HG03159 (cell line): ENCODE data around the gene SCAF8.
"Not testable (repeated sequence)": the region's sequence is repeated elsewhere in the genome, so short reads cannot be mapped to it uniquely, and the experiment has no call there.

Experiments used
- ATAC-seq: cut with Tn5 transposase; IDR thresholded peaks from one replicate; pipeline ENCODE4 v1.9.1; 2021; ENCODE audit warnings: mild to moderate bottlenecking, moderate library complexity; ENCODE audit not compliant: unreplicated experiment

SCAF8 gene

GRCh38 chr6:154768280-154768679, 35.1 kb downstream of the SCAF8 start:
- no peak for ATAC-seq

DNA sequence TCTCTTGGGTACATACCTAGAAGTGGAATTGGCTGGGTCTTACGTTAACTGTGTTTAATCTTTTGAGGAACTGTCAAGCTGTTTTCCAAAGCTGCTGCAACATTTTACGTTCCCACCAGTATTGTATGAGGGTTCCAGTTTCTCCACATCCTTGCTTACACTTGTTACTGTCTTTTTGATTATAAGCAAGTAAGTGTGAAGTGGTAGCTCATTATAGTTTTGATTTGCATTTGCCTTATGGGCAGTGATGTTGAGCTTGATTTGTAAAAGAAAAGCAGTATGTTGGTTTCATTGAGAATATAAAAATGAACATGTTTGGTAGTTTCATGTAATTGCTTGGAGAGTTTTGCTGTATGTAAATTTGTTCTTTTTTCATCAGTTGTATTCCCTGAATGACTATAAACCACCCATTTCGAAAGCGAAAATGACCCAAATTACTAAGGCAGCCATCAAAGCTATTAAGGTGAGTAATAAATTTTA, 40.4 kb downstream of the SCAF8 start:
- ATAC-seq, result peak; percentile 98

DNA sequence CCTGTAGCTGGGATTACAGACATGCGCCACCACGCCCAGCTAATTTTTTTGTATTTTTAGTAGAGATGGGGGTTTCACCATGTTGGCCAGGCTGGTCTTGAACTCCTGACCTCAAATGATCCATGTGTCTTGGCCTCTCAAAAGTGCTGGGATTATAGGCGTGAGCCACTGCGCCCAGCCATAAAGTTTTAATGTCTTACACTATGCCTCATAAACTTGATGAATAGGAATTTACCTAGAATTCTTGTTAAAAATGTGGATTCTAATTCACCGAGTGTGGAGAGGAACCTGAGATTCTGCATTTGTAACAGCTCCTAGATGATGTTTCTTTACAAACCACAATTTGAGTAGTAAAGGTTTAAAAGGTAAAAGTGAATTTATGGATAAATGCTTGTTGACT, 45.9 kb downstream of the SCAF8 start:
- not testable (repeated sequence) for ATAC-seq

- no peak for ATAC-seq
These were observed 49.0 kb downstream of the SCAF8 start for GRCh38 chr6:154782193-154782592.

GRCh38 chr6:154783229-154783628, 50.0 kb downstream of the SCAF8 start:
- ATAC-seq, result peak; percentile 53

DNA sequence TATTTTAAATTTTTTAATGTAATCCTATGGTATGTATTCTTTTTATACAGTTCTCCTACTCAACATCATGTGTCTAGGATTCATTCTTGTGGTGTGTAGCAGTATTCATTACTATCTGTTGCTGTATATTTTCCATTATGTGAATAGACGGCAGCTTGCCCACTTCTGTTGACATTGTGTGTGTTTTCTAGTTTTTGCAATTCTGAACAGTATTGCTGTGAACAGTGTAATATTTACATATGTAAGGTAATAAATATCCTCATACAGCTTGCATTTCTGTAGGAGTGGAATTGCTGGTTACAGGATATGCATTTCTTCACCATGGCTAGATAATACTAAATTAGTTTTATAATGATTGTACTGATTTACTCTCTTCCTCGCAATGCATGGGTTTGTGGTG, 51.9 kb downstream of the SCAF8 start:
- ATAC-seq, result no peak

DNA sequence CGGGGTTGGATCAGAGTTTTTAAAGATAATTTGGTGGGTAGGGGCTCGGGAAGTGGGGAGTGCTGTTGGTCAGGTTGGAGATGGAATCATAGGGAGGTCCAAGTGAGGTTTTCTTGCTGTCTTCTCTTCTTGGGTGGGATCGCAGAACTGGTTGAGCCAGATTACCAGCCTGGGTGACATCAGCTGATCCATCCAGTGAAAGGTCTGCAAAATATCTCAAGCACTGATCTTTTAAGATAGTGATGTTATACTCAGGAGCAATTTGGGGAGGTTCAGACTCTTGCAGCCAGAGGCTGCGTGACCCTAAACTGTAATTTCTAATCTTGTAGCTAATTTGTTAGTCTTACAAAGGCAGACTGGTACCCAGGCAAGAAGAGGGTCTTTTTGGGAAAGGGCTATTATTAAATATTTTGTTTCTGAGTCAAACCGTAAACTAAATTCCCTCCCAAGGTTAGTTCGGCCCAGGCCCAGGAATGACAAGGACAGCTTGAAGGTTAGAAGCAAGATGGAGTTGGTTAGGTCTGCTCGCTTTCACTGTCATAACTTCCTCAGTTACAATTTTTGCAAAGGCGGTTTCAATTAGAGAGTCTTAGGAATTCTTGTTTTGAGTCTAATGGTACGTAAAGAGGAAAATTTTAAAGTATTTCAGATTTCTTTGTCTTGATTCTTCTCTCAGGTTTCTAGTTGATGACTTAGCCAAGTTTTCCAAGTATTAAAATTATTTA, 53.1 kb downstream of the SCAF8 start:
- no peak for ATAC-seq

DNA sequence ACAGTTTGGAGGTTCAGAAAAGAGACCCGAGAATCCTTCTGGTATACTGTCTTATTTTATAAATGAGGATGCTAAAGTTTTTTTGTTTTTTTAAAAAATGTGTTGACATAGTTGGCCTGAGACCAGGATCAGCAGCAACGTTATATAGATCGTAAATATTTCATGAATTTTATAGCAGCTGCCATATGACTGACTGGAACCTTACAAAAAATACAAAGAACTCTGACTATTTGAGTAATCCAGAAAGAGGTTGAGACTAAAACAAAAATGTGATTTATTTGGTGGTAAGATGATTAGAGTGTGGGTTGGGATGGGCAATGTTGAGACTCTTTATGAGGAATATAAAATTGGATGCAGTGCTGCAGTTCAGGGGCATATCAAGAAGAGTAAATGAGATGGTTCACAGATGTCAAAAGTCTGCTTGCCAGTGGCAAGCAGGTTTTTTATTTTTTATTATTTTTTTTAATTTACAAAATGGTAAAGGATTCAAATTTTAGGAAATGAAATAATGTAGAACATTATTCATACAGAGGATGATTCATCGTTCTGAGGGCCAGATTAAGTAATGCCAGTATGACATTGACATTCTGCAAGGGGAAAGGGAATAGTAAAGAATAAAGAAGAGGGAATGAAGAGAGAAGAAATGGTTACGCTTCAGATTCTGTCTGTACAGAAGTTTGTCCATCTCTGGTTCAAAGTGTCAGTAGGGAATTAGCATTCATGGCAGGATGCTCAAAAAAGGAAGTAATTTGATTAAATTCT, 58.5 kb downstream of the SCAF8 start:
- ATAC-seq, result no peak

- no peak for ATAC-seq
These were observed 59.1 kb downstream of the SCAF8 start for GRCh38 chr6:154792325-154792724.

DNA sequence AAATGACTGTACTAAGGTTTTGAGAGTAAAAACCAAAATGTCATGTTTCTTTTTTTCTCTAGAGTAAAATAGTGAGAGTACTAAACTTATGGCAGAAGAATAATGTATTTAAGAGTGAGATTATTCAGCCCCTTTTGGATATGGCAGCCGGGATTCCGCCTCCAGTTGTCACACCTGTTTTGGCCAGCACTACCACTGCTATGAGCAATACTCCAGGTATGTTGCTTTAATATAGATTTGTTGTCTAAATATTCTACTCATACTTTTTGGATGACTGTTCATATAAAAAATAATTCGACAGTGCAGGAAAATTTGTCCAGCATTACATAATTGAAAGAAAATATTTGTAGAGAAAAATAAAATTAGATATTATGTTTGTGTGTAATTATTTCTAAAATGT, 59.5 kb downstream of the SCAF8 start:
- no peak for ATAC-seq

- no peak for ATAC-seq
These were observed 63.3 kb downstream of the SCAF8 start for GRCh38 chr6:154796484-154796883.

- no peak for ATAC-seq
These were observed 64.6 kb downstream of the SCAF8 start for GRCh38 chr6:154797857-154798256.

DNA sequence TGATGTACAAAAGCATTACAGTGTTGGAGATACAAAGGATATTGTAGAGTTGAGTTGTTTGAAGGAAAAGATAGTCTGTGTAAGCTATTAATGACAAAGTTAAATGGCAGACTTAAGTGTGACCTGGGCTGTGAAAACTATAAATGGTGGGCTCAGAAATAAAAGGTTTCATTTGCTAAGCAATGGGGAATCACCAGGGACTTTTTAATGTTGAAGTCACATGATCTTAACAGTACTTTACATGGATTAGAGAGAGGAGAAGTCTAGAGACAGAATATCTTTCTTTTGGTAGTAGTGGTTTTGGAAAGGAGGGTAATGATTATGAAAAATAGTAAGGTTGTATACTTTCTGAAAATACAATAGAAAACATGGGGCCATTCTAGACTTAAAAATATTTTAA, 67.1 kb downstream of the SCAF8 start:
- no peak for ATAC-seq

- ATAC-seq, result no peak
These were observed 72.2 kb downstream of the SCAF8 start for GRCh38 chr6:154805288-154805911.

GRCh38 chr6:154806804-154807203, 73.6 kb downstream of the SCAF8 start:
- no peak for ATAC-seq

- not testable (repeated sequence) for ATAC-seq
These were observed 78.4 kb downstream of the SCAF8 start for GRCh38 chr6:154811663-154812062.

- ATAC-seq, result peak; percentile 79
These were observed 80.8 kb downstream of the SCAF8 start for GRCh38 chr6:154814063-154814462.

DNA sequence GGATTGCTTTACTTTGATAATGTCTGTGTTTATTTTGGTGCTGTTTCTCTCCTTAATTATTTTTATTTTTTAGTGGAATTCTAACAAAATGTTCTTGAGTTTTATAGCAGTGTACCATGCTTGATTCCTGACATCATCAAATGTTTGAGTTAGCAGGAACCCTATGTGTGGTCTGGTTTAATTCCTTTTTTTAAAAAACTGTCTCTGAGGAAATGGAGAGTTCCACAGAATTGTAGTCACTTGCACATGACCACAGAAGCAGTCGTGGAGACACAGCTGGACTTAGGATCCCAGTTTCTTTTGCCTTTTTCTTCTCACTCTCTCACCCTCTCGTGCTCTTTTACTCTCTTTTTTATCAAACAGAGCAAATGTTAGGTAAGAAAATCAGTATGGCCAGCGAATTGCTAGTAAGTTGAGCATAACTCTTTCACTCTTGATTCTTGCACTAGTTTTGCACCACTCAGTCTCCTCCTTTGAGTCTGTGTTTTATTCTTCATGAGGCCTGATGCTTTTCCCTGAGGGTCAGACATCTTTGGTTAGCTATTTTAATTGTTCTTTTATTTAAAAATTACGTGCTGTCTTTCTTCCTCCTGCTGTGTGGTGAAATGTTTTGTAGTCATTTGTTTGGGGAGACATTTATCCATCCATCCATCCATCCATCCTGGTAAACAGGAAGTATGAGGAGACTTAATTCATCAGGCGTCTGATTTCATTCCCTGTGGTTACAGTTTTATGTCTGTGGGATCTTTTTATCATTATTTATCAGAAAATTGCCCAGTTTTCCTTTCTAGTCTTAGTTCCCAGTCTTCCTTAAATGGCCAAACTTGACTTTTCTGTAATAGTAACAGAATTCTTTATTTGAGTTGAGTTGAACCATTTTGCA, 83.0 kb downstream of the SCAF8 start:
- ATAC-seq, result no peak

GRCh38 chr6:154821099-154821498, 87.9 kb downstream of the SCAF8 start:
- no peak for ATAC-seq

DNA sequence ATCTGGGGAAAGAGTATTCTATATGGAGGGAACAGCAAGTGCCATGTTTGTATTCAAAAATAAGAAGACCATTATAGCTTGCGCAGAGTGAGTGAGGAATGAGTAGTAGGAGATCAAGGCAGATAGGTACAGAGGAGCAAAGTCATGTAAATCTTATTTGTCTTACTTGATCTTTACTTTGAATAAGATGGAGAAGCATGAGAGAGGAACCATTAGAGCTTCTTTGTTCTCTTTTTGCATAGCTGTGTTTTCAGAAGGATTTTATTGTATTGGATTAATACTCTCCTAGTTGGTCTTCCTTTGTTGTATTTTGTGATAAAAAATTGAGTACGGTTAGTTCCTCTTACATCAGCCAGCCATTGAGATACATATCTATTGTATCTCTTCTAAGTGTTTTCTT, 88.4 kb downstream of the SCAF8 start:
- no peak for ATAC-seq
